ENCODE data around the gene KATNB1.

DNA sequence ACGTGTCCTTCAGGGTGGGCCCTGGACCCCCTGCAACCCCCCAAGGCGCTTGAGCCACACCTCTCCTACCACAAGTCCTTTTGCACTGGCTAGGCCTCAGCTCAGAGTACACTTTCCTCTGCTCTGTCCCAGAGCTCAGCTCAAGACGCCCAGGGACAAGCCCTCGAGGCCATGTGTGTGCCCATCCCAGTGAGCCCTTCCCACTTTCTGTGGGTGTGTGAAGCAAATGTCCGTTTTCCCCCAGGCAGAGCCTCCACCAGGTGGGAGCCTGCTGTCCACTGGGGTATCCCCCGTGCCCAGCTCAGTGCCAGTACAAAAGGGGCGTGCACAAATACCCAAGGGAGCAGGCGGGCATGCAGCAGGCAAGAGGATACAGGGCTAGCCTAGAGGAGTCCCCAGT, 48.3 kb downstream of the KATNB1 start:
- TF ChIP-seq, protein P1, sequence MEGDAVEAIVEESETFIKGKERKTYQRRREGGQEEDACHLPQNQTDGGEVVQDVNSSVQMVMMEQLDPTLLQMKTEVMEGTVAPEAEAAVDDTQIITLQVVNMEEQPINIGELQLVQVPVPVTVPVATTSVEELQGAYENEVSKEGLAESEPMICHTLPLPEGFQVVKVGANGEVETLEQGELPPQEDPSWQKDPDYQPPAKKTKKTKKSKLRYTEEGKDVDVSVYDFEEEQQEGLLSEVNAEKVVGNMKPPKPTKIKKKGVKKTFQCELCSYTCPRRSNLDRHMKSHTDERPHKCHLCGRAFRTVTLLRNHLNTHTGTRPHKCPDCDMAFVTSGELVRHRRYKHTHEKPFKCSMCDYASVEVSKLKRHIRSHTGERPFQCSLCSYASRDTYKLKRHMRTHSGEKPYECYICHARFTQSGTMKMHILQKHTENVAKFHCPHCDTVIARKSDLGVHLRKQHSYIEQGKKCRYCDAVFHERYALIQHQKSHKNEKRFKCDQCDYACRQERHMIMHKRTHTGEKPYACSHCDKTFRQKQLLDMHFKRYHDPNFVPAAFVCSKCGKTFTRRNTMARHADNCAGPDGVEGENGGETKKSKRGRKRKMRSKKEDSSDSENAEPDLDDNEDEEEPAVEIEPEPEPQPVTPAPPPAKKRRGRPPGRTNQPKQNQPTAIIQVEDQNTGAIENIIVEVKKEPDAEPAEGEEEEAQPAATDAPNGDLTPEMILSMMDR (IDR thresholded peaks at IDR 0.05; ENCODE audit: low read length), result no peak
- no peak for TF ChIP-seq EZH2 (IDR thresholded peaks at IDR 0.05; ENCODE audit: borderline replicate concordance, low read length)
